HG02973 (cell line): ENCODE measurements around the gene CCR2.
A peak's percentile ranks its signal among the peaks of the same experiment; 100 is the strongest.
"Not testable (repeated sequence)": the region's sequence is repeated elsewhere in the genome, so short reads cannot be mapped to it uniquely, and the experiment has no call there.

Source experiments
- ATAC-seq: cut with Tn5 transposase; IDR thresholded peaks from one replicate; pipeline ENCODE4 v1.9.1; 2021; ENCODE audit warnings: moderate library complexity; ENCODE audit not compliant: unreplicated experiment

CCR2 gene

GRCh38 chr3:46353647-46354410, at the start of gene CCR2:
Gene CCR2, plus strand, starts transcription at chr3:46354111. Its CDS starts 3,417 bp downstream, at chr3:46357528.
- ATAC-seq = no peak

DNA sequence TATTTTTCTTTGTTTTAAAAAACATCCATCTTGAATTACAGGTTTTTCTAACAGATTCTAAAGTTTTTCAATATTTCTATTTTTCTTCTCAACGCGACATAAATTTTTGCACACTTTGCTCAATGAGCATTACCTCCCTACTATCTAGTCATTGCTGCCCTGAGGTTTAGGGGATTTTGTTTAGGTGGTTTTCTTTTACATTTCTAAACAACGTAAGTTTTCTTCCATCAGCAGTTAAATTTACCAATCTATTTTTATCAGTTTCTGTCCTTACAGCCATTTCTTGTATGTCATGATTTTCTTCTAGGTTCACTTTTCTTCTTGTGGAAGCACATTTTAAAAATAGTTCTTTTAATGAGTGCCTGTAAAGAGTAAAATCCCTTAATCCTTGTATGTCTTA, 49.2 kb upstream of the CCR2 start:
- no peak for ATAC-seq

DNA sequence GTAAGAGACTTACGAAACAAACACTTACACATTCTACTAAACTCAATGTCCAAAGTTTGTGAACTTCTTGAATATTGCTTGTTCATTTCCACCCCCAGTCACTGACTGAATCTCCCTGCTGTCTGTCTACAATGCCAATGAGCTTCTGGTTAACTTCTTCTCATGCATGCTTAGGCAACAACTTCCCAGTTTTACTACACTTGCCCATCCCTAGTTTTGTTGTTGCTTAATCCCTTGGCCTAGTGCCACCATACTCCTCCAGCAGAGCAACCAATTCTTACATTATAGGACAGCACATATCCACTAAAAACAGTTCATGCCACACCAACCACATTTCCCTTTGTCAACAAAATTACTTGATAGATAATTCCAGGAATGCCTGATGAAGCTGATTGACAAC, 40.9 kb upstream of the CCR2 start:
- no peak for ATAC-seq

- peak; percentile 71 for ATAC-seq
These were observed 39.4 kb upstream of the CCR2 start for GRCh38 chr3:46314517-46314916.

DNA sequence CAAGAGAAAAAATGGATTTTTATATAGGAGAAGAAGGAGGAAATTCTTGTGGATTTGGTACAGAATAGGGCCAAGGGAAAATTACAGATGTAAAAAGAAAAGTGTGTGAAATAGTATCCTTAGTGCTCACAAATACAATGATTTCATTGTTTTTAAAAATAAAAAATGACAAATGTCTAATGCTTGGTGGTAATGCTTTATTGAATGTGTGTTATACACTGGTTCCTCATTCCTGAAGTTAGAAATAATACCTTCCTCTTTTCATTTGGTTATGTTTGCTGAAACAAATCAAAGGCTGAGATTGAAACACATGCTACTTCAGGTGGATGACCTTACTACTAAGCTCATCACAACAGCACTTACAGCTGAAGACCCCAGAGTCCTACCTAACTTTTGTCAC, 37.7 kb upstream of the CCR2 start:
- no peak for ATAC-seq

DNA sequence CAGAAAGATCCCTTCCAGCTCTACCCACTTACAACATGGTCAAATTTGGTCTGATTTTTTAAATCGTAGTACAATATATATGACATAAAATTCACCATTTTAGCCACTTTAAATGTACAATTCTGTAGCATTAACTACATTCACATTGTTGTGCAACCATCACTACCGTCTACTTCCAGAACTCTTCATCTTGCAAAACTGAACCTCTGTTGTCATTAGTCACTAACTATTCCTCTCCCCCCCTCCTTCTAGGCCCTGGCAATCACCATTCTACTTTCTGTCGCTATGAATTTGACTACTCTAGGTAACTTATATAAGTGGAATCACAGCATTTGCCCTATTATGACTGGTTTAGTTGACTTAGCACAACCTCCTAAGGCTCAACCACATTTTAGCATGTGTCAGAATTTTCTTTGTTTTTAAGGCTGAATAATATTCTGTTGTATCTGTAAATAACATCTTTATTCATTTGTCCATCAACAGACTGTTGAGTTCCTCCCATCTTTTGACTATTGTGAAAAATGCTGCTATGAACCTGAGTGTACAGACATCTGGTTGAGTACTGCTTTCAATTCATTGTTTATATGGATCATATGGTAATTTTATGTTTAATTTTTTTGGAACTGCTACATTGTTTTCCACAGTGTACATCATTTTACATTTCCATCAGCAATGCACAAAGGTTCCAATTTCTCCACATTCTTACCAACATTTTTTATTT, 35.5 kb upstream of the CCR2 start:
- ATAC-seq = no peak

- ATAC-seq = no peak
These were observed 32.3 kb upstream of the CCR2 start for GRCh38 chr3:46321461-46322104.

- no peak for ATAC-seq
These were observed 29.9 kb upstream of the CCR2 start for GRCh38 chr3:46324036-46324435.

DNA sequence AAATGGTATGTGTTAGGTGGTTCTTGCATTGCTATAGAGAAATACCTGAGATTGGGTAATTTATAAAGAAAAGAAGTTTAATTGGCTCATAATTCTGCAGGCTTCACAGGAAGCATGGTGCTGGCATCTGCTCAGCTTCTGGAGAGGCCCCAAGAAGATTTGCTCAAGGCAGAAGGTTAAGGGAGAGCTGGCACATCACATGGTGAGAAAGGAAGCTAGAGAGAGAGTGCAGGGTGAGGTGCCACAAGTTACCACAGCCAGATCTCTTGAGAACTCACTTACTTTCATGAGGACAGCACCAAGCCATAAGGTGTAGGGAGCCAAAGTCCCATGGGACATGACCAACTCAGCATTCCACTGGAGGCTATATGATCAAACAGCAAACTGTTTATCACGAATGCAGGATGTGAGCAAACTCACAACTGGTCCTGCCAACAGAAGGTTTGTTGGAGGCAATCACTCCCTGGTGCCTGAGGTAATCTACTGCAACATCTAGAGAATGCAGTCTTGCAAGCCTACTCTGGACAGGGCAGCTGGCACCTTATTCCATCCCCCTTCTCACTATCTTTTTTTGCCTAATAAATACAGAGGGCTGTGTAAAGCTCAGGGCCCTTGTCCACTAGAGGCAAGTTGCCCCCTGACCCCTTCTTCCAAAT, 28.1 kb upstream of the CCR2 start:
- no peak for ATAC-seq

GRCh38 chr3:46330676-46331075, 23.2 kb upstream of the CCR2 start:
- not testable (repeated sequence) for ATAC-seq

- no peak for ATAC-seq
These were observed 19.0 kb upstream of the CCR2 start for GRCh38 chr3:46334741-46335478.

- no peak for ATAC-seq
These were observed 18.4 kb upstream of the CCR2 start for GRCh38 chr3:46335541-46335940.

- ATAC-seq = no peak
These were observed 16.0 kb upstream of the CCR2 start for GRCh38 chr3:46337911-46338310.

GRCh38 chr3:46338840-46339239, 15.1 kb upstream of the CCR2 start:
- no peak for ATAC-seq

- no peak for ATAC-seq
These were observed 9.4 kb upstream of the CCR2 start for GRCh38 chr3:46344476-46344875.

DNA sequence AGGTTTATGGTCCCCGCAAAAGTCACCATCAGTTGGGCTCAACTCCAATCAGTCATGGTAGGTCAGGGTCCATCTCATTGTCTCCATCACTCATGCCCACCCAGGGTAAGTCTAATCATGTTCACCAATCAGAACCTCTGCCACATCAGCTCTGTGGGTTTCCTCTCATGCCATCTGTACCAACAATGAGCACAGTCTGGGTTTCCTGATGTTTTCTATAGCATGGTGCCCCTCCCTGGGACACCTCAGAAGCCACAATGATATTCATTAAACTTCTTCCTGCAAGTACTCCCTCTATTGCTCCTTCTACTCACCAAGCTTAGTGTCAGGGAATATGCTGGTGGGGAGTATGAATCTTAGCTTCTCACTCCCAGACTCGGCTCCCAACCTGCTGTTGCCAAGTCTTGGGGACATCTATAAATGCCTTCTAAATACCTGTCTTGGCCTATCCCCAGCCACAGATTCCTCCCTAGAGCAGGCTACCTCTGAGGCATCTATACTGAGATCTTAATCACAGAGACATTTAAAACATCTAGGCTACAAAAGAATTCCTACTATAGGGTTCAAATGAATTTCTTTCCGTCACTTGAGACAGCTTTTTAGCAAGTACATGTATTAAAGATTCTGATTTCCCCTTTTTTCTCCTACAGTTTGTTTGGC, 5.0 kb upstream of the CCR2 start:
- ATAC-seq = no peak

GRCh38 chr3:46349484-46350261, 4.2 kb upstream of the CCR2 start:
- ATAC-seq = peak; percentile 63

- ATAC-seq = no peak
These were observed 3.7 kb upstream of the CCR2 start for GRCh38 chr3:46350262-46350565.

GRCh38 chr3:46351646-46352045, 2.3 kb upstream of the CCR2 start:
- no peak for ATAC-seq

- ATAC-seq = no peak
These were observed 821 bp upstream of the CCR2 start for GRCh38 chr3:46353090-46353489.
